OCI-LY1 (cell line): ENCODE results near the gene TPRX1.

Source experiments
- H2AFZ ChIP-seq: fragments of 200-600 bp; sonication (generic), shearing (Covaris generic); 2 replicates; pipeline ENCODE4 v1.6.0; 2014; ENCODE audit warnings: antibody characterized with exemption, mild to moderate bottlenecking, low read length
- H3F3A ChIP-seq: fragments of 200-600 bp; sonication (generic), shearing (Covaris generic); 2 replicates; pipeline ENCODE4 v1.6.0; 2014; ENCODE audit warnings: mild to moderate bottlenecking, antibody characterized with exemption, low read length, moderate library complexity; ENCODE audit not compliant: insufficient read depth
- H3K27ac ChIP-seq: fragments of 200-600 bp; sonication (generic); 2 replicates; pipeline ENCODE4 v1.5.1; 2014; ENCODE audit warnings: low read length, mixed run types, mild to moderate bottlenecking, low read depth; ENCODE audit not compliant: poor library complexity, severe bottlenecking
- H3K27me3 ChIP-seq: fragments of 200-600 bp; sonication (generic); 2 replicates; pipeline ENCODE4 v1.6.0; 2014; ENCODE audit warnings: antibody characterized with exemption, mild to moderate bottlenecking, low read length, moderate library complexity; ENCODE audit not compliant: insufficient read depth
- H3K36me3 ChIP-seq: fragments of 200-600 bp; sonication (generic); 2 replicates; pipeline ENCODE4 v1.6.1; 2014; ENCODE audit warnings: mild to moderate bottlenecking, antibody characterized with exemption, low read length, moderate library complexity, mixed read lengths; ENCODE audit not compliant: insufficient read depth
- H3K4me1 ChIP-seq: fragments of 200-600 bp; sonication (generic); 2 replicates; pipeline ENCODE4 v1.5.1; 2014; ENCODE audit warnings: mild to moderate bottlenecking, low read length, moderate library complexity; ENCODE audit not compliant: insufficient read depth, severe bottlenecking
- H3K4me2 ChIP-seq: fragments of 200-600 bp; sonication (generic), shearing (Covaris generic); 2 replicates; pipeline ENCODE4 v1.6.1; 2014; ENCODE audit warnings: low read length
- H3K4me3 ChIP-seq: fragments of 200-600 bp; sonication (generic); 2 replicates; pipeline ENCODE4 v1.5.1; 2014; ENCODE audit warnings: low read length, low read depth, mild to moderate bottlenecking, mixed read lengths; ENCODE audit not compliant: poor library complexity, severe bottlenecking
- H3K79me2 ChIP-seq: fragments of 200-600 bp; shearing (Covaris generic); 2 replicates; pipeline ENCODE4 v1.6.1; 2016; ENCODE audit warnings: mixed run types, low read length, mixed read lengths; ENCODE audit not compliant: insufficient read depth
- H3K9ac ChIP-seq: fragments of 200-600 bp; sonication (generic), shearing (Covaris generic); 2 replicates; pipeline ENCODE4 v1.6.1; 2014; ENCODE audit warnings: mild to moderate bottlenecking, low read length, mixed read lengths
- H3K9me2 ChIP-seq: fragments of 200-600 bp; sonication (generic), shearing (Covaris generic); 2 replicates; pipeline ENCODE4 v1.6.1; 2014; ENCODE audit warnings: low read depth, mild to moderate bottlenecking, low read length, mixed read lengths
- H3K9me3 ChIP-seq: fragments of 200-600 bp; shearing (Covaris generic); 2 replicates; pipeline ENCODE4 v1.6.1; 2014; ENCODE audit warnings: low read length, mixed read lengths
- H4K20me1 ChIP-seq: fragments of 200-600 bp; sonication (generic), shearing (Covaris generic); 2 replicates; pipeline ENCODE4 v1.6.0; 2016; ENCODE audit warnings: mild to moderate bottlenecking, low read length; ENCODE audit not compliant: insufficient read depth
- EZH2 ChIP-seq: fragments of 200-600 bp; sonication (generic), shearing (Covaris generic); IDR thresholded peaks from 2 replicates; pipeline ENCODE4 v1.8.0; 2017; ENCODE audit warnings: borderline replicate concordance, mixed run types, mild to moderate bottlenecking, antibody characterized with exemption, low read length, moderate library complexity, mixed read lengths
- TF ChIP-seq, protein P1 (sequence below): fragments of 200-600 bp; sonication (generic), shearing (Covaris generic); IDR thresholded peaks from 2 replicates; pipeline ENCODE4 v1.5.1; 2017; ENCODE audit warnings: mild to moderate bottlenecking, antibody characterized with exemption, low read length, moderate library complexity, mixed read lengths

TPRX1 gene

DNA sequence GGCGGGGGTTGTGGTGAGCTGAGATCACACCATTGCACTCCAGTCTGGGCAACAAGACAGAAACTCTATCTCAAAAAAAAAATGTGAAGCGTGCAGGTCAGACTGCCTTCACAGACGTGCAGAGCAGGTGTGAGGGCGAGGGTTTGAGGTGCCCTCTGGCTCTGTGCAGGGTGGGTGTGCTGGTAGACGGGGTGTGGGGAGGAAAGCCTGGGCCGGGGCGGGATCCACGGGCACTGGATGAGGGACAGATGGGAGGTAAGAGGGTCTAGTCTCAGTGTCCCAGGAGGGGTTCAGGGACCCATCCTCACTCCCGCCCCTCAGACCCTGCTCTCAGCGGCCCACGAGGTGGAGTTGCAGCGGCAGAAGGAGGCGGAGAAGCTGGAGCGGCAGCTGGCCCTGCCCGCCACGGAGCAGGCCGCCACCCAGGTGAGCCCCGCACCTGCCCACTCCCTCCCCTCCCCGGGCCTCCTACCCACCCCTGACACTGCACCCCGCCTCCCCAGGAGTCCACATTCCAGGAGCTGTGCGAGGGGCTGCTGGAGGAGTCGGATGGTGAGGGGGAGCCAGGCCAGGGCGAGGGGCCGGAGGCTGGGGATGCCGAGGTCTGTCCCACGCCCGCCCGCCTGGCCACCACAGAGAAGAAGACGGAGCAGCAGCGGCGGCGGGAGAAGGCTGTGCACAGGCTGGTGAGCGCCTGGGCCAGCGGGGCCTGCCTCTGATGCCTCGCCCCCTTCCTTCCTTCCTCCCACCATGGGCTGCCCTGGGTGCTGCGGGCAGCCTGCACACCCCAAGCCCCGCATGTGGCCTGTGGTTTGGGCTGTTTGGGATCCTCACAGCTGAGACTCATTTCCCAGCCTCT, 49.9 kb downstream of the TPRX1 start:
- no peak overlapping the region for H3K27ac ChIP-seq
- H2AFZ ChIP-seq = no peak overlapping the region
- H3K9ac ChIP-seq = no peak overlapping the region
- no peaks in the 10 kb centered on the region for H3K79me2 ChIP-seq
- no peaks in the 10 kb centered on the region for H4K20me1 ChIP-seq
- H3K9me3 ChIP-seq = no peaks in the 10 kb centered on the region
- H3K4me3 ChIP-seq = no peak overlapping the region
- no peaks in the 10 kb centered on the region for H3K27me3 ChIP-seq
- no peaks in the 10 kb centered on the region for H3K4me1 ChIP-seq
- H3F3A ChIP-seq = no peaks in the 10 kb centered on the region
- no peaks in the 10 kb centered on the region for H3K9me2 ChIP-seq
- no peak overlapping the region for H3K4me2 ChIP-seq
- H3K36me3 ChIP-seq = peaks cover 96% of the 10 kb centered on the region
- TF ChIP-seq, protein P1, sequence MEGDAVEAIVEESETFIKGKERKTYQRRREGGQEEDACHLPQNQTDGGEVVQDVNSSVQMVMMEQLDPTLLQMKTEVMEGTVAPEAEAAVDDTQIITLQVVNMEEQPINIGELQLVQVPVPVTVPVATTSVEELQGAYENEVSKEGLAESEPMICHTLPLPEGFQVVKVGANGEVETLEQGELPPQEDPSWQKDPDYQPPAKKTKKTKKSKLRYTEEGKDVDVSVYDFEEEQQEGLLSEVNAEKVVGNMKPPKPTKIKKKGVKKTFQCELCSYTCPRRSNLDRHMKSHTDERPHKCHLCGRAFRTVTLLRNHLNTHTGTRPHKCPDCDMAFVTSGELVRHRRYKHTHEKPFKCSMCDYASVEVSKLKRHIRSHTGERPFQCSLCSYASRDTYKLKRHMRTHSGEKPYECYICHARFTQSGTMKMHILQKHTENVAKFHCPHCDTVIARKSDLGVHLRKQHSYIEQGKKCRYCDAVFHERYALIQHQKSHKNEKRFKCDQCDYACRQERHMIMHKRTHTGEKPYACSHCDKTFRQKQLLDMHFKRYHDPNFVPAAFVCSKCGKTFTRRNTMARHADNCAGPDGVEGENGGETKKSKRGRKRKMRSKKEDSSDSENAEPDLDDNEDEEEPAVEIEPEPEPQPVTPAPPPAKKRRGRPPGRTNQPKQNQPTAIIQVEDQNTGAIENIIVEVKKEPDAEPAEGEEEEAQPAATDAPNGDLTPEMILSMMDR = no peak
- TF ChIP-seq EZH2 = no peak

DNA sequence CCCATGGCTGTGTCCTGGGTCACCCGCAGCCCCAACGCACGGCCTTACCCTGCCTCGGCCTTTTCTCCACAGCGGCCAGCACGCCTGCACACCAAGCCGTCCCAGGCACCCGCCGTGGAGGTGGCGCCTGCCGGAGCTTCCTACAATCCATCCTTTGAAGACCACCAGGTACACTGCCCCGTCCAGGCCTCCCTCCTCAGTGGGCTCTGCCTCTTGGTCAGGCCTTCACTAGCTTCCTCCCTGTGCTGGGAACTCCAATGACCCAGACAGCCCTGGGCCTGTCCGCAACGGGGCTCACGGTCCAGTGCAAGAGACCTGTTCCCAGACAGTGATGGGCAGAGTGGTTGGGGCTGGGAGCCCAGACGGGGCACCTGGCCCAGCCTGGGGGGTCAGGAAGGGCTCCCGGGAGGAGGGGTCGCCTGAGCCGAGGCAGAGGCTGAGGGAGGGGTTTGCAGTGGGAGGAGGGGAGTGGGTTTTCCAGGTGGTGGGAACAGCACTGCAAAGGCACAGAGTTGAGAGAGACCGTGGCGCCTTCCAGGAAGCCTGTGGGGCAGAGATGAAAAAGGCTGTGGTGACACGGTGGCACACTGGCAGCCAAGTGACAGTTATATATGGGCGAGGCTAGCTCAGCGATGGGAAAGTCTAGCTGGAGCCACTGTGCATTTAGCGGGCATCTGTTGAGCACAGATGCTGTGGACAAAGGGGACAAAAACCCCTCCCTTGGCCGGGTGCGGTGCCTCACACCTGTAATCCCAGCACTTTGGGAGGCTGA, 51.7 kb downstream of the TPRX1 start:
- Histone ChIP-seq H3K9ac (no peak overlapping the region), H3K4me2 (no peak overlapping the region), H2AFZ (no peak overlapping the region), H3K9me2 (no peaks in the 10 kb centered on the region), H3K27ac (no peak overlapping the region), H3K27me3 (no peaks in the 10 kb centered on the region), H3F3A (no peaks in the 10 kb centered on the region), H3K4me3 (no peak overlapping the region), H3K36me3 (peaks cover 92% of the 10 kb centered on the region), H3K9me3 (no peaks in the 10 kb centered on the region), H4K20me1 (no peaks in the 10 kb centered on the region), H3K79me2 (no peaks in the 10 kb centered on the region), H3K4me1 (peaks cover 15% of the 10 kb centered on the region)
- TF ChIP-seq, protein P1 = no peak
- TF ChIP-seq EZH2 = no peak
